ENCODE measurements around the gene RALGPS1. TPM values are rescaled to one million over a fixed set of nuclear protein-coding genes. Genes with fewer than 3 reads are reported as not detected.

The RALGPS1 gene
- total RNA-seq, 1 experiment from 2014 or later, result 18.6 TPM

GRCh38 chr9:127139071-127139731 is 224.6 kb downstream of the RALGPS1 start:
- Mint-ChIP-seq H3K27ac (no peak overlapping the region), H3K4me1 (peaks cover 22 to 40% of the 10 kb centered on the region in 2 experiments), H3K36me3 (ENCODE audit: insufficient read depth in 1 of 3, low read depth in 3 of 3) (no peaks in the 10 kb centered on the region), H3K27me3 (ENCODE audit: low read depth) (no peaks in the 10 kb centered on the region; the same call in 1 of the 2 replicates), H3K4me3 (no peak overlapping the region), H3K9me3 (no peaks in the 10 kb centered on the region)
- H4K91ac ChIP-seq (ENCODE audit: insufficient read length, low read depth, low read length), result no peak overlapping the region
- no peak overlapping the region for H2BK12ac ChIP-seq (ENCODE audit: insufficient read length, low read depth, low read length)
- no peak overlapping the region for H3K14ac ChIP-seq (ENCODE audit: insufficient read depth, low read length)
- no peaks in the 10 kb centered on the region for H4K20me1 ChIP-seq (ENCODE audit: control insufficient read depth, insufficient read depth, insufficient read length)
- H3K79me1 ChIP-seq (ENCODE audit: insufficient read depth, low read depth, low read length, poor library complexity, severe bottlenecking), result no peaks in the 10 kb centered on the region
- H3K9ac ChIP-seq (ENCODE audit: extremely low read depth, insufficient read length, low read length), result no peak overlapping the region
- no peak overlapping the region for H3K27ac ChIP-seq (ENCODE audit: insufficient read length, low read depth, low read length)
- no peak overlapping the region for H3K4ac ChIP-seq (ENCODE audit: low read depth, low read length)
- no peak overlapping the region for H3K4me2 ChIP-seq (ENCODE audit: insufficient read depth, insufficient read length, low read length)
- H2BK20ac ChIP-seq (ENCODE audit: low read depth, low read length, poor library complexity, severe bottlenecking), result no peak overlapping the region
- no peaks in the 10 kb centered on the region for H3K27me3 ChIP-seq (ENCODE audit: insufficient read depth, low read length)
- no CpG with 5 or more reads among the region's 8 CpGs for WGBS (ENCODE audit: extremely low coverage, insufficient read length, low lambda C conversion rate)
- no peak overlapping the region for H2BK15ac ChIP-seq (ENCODE audit: low read depth, low read length)
- no peak overlapping the region for H3K56ac ChIP-seq (ENCODE audit: insufficient read length, low read depth, low read length)
- no peak overlapping the region for H3K18ac ChIP-seq (ENCODE audit: insufficient read length, low read depth, low read length)
- no peak overlapping the region for H2AK5ac ChIP-seq (ENCODE audit: insufficient read length, low read length)
- no peaks in the 10 kb centered on the region for H3K9me3 ChIP-seq (ENCODE audit: control insufficient read depth, low read depth, low read length)
- no peak overlapping the region for H2BK5ac ChIP-seq (ENCODE audit: insufficient read length, low read length)
- H3T11ph ChIP-seq (ENCODE audit: low read length), result no peak overlapping the region
- no peak for DNase-seq
- H3K79me2 ChIP-seq (ENCODE audit: insufficient read depth, low read length), result no peaks in the 10 kb centered on the region
- H3K23ac ChIP-seq (ENCODE audit: insufficient read length, low read depth, low read length), result no peak overlapping the region
- H4K8ac ChIP-seq (replicated peaks; ENCODE audit: insufficient read length, low read depth, low read length), result no peak overlapping the region
- no peak for TF ChIP-seq CTCF (conservative IDR thresholded peaks at IDR 0.05)
- no peak overlapping the region for H2AFZ ChIP-seq (ENCODE audit: low read length)
- no peaks in the 10 kb centered on the region for H3K23me2 ChIP-seq (ENCODE audit: insufficient read length, low read depth, low read length, poor library complexity, severe bottlenecking)
- no peak overlapping the region for H2BK120ac ChIP-seq (ENCODE audit: low read depth, low read length, poor library complexity, severe bottlenecking)
- peaks cover 2% of the 10 kb centered on the region; the same call in 1 of the 2 replicates for H3K4me1 ChIP-seq (ENCODE audit: insufficient read depth, low read length)
- H4K5ac ChIP-seq (ENCODE audit: insufficient read length, low read depth, low read length), result no peak overlapping the region

Data from H9 (cell line).